ENCODE measurements around the gene PSMD12. TPM values are rescaled to one million over a fixed set of nuclear protein-coding genes. Genes with fewer than 3 reads are reported as not detected.

The PSMD12 gene
- total and polyA plus RNA-seq, 9 of the 15 experiments (the other 6 are each of a cell fraction or from before 2014, with no cell fraction given), result 36.6 to 150 (median 65.5) TPM

- no peak for TF ChIP-seq SUPT5H (IDR thresholded peaks at IDR 0.05)
- no peak for TF ChIP-seq RERE (CRISPR knock-in tag; IDR thresholded peaks at IDR 0.05; ENCODE audit: borderline replicate concordance)
- TF ChIP-seq BDP1 (IDR thresholded peaks at IDR 0.05; ENCODE audit: insufficient read depth, insufficient read length), result no peak
- no peak for TF ChIP-seq ZBTB26 (CRISPR knock-in tag; IDR thresholded peaks at IDR 0.05)
- no peak for TF ChIP-seq HNRNPUL1 (IDR thresholded peaks at IDR 0.05; ENCODE audit: low read length)
- TF ChIP-seq SAFB2 (IDR thresholded peaks at IDR 0.05; ENCODE audit: borderline replicate concordance, low read depth, low read length, severe bottlenecking), result no peak
- peak; percentile 52; the same call in 1 of the 2 replicates for TF ChIP-seq GATAD2B (IDR thresholded peaks at IDR 0.05; ENCODE audit: borderline replicate concordance)
- no peak for TF ChIP-seq ZNF436 (CRISPR knock-in tag; IDR thresholded peaks at IDR 0.05)
- no peak for TF ChIP-seq ZNF134 (CRISPR knock-in tag; conservative IDR thresholded peaks at IDR 0.05)
- TF ChIP-seq ZNF696 (CRISPR knock-in tag; conservative IDR thresholded peaks at IDR 0.05), result no peak
- no peak for TF ChIP-seq RFX5 (IDR thresholded peaks at IDR 0.05; ENCODE audit: low read depth, low read length)
- no peak for TF ChIP-seq ZNF277 (CRISPR knock-in tag; IDR thresholded peaks at IDR 0.05; ENCODE audit: borderline replicate concordance)
- TF ChIP-seq HINFP (tag; conservative IDR thresholded peaks at IDR 0.05; ENCODE audit: low read depth), result no peak
- no peak for TF ChIP-seq YBX1 (IDR thresholded peaks at IDR 0.05)
- TF ChIP-seq ZNF324 (CRISPR knock-in tag; IDR thresholded peaks at IDR 0.05), result no peak
- TF ChIP-seq PURB (CRISPR knock-in tag; IDR thresholded peaks at IDR 0.05; ENCODE audit: low read depth), result no peak
- TF ChIP-seq JUN (IDR thresholded peaks at IDR 0.05; ENCODE audit: borderline replicate concordance, low read depth, low read length), result no peak
- TF ChIP-seq JUN (CRISPR knock-in tag; IDR thresholded peaks at IDR 0.05; ENCODE audit: borderline replicate concordance), result 0 out of 2 replicates have a peak, but pooled peaks have one; percentile 62
- TF ChIP-seq RFX1 (IDR thresholded peaks at IDR 0.05), result no peak
- TF ChIP-seq KLF6 (CRISPR knock-in tag; IDR thresholded peaks at IDR 0.05; ENCODE audit: borderline replicate concordance), result no peak
These were observed 8.1 kb upstream of the PSMD12 start (continued) for GRCh38 chr17:67374329-67375053.

Data from K562 (cell line).